ENCODE results near the gene DPH3. TPM values are rescaled to one million over a fixed set of nuclear protein-coding genes. Genes with fewer than 3 reads are reported as not detected.
A peak's percentile ranks its signal among the peaks of the same experiment; 100 is the strongest.

Gene DPH3
- total and polyA plus RNA-seq, 9 of the 15 experiments (the other 6 are each of a cell fraction or from before 2014, with no cell fraction given) = 15.9 to 131 (median 38.7) TPM

DNA sequence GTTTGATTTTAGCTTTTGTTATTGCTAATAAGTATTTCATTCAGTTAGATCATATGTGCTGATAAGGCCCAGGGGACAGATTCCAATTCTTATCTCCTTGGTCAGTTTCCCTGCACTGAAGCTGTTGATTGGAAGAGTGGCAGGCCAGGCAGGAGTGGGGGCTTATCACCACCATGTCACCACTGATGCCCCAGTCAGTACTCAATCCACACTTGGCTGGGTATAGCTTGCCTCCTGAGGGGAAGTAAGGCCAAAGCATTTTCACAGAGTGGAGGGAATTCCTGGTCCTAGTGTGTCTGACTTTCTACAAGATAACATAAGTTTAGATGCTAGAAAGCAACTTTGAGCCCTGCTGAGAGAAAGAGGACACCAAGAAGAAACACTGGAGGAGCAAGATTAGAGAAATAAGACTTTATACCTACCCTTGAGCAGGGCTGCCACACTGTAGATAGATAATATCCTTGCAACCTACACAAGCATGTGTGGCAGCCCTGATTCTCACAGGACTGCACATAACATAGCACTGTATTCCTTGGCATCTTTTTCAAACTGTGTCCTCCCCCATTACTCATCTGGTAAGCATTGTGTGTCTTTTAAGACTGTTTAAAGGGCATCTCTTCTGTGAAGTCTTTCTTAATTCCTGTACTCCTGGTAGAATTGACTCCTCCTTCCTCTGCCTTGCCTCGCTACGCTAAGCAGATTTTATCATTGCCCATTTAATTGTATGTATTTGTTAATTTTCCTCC is 24.6 kb upstream of the DPH3 start:
- ATAC-seq (no peak), FAIRE-seq (no peak), DNase-seq (ENCODE audit: extremely low read depth in 1 of 4, low spot score in 3 of 4) (peak in 2 of 4 experiments; percentile 37 to 46)
- BruUV-seq (replicated peaks) = no TSS peak
- H3K9ac ChIP-seq (ENCODE audit: insufficient read depth in 1 of 2, low read depth in 2 of 2, low read length in 2 of 2) = no peak overlapping the region; a peak in 1 of 4 replicates
- H3K79me2 ChIP-seq (ENCODE audit: control insufficient read depth, insufficient read depth, low read length) = peaks cover 38% of the 10 kb centered on the region
- WGBS (ENCODE audit: insufficient coverage, low coverage, missing lambda C conversion rate) = 72% methylated on average over 2 of the region's 2 CpGs
- in situ Hi-C loops (cut with MboI) (loop anchor here (5.0 kb wide), 1 partner anchor 263 kb away; no protein-coding TSS in a partner anchor), intact Hi-C loops (cut with micrococcal nuclease) (no loop called here)
- ChIA-PET CTCF (ENCODE audit: low intra/inter-chr PET ratio) (interaction anchor here (0.6 to 3.1 kb wide), 4 partner anchors 30 to 262 kb away, joined by 3 to 24 read pairs (median 14); no protein-coding TSS in a partner anchor), POLR2A (interaction anchor here (0.5 to 1.4 kb wide), 5 partner anchors 11 to 435 kb away, joined by 4 to 7 read pairs (median 5); no protein-coding TSS in a partner anchor)
- peaks cover 2 to 42% of the 10 kb centered on the region in 2 experiments; a peak in 4 of 5 replicates for H3K4me1 ChIP-seq (replicated peaks in 1 of 2; ENCODE audit: control insufficient read depth in 2 of 2, insufficient read depth in 2 of 2, low read length in 2 of 2)
- H3K9me3 ChIP-seq (replicated peaks; ENCODE audit: control insufficient read depth, insufficient read depth, low read depth, low read length) = peaks cover 5% of the 10 kb centered on the region
- no peaks in the 10 kb centered on the region for H3K9me1 ChIP-seq (ENCODE audit: control insufficient read depth, insufficient read depth, low read length)
- H3K27ac ChIP-seq (ENCODE audit: extremely low read depth, low read depth, low read length) = no peak overlapping the region
- H3K4me2 ChIP-seq (ENCODE audit: insufficient read depth, low read length) = no peak overlapping the region
- no peaks in the 10 kb centered on the region for H3K27me3 ChIP-seq (ENCODE audit: control insufficient read depth in 2 of 2, insufficient read depth in 2 of 2, low read length in 2 of 2)
- no peaks in the 10 kb centered on the region for H4K20me1 ChIP-seq (replicated peaks; ENCODE audit: control insufficient read depth, insufficient read depth, low read length)
- no peak overlapping the region for H2AFZ ChIP-seq (ENCODE audit: low read depth, low read length)
- peaks cover 88% of the 10 kb centered on the region for H3K36me3 ChIP-seq (ENCODE audit: control insufficient read depth, insufficient read depth, low read length)
- H3K4me3 ChIP-seq = no peak overlapping the region
- TF ChIP-seq, protein P1, sequence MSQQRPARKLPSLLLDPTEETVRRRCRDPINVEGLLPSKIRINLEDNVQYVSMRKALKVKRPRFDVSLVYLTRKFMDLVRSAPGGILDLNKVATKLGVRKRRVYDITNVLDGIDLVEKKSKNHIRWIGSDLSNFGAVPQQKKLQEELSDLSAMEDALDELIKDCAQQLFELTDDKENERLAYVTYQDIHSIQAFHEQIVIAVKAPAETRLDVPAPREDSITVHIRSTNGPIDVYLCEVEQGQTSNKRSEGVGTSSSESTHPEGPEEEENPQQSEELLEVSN (IDR thresholded peaks at IDR 0.05; ENCODE audit: borderline replicate concordance in 1 of 2, extremely low read depth in 1 of 2, insufficient read depth in 1 of 2, insufficient read length in 1 of 2, low read depth in 1 of 2, low read length in 1 of 2, poor library complexity in 1 of 2, severe bottlenecking in 1 of 2) = no peak
- TF ChIP-seq E2F3 (CRISPR knock-in tag; IDR thresholded peaks at IDR 0.05) = no peak
- TF ChIP-seq, protein P2, sequence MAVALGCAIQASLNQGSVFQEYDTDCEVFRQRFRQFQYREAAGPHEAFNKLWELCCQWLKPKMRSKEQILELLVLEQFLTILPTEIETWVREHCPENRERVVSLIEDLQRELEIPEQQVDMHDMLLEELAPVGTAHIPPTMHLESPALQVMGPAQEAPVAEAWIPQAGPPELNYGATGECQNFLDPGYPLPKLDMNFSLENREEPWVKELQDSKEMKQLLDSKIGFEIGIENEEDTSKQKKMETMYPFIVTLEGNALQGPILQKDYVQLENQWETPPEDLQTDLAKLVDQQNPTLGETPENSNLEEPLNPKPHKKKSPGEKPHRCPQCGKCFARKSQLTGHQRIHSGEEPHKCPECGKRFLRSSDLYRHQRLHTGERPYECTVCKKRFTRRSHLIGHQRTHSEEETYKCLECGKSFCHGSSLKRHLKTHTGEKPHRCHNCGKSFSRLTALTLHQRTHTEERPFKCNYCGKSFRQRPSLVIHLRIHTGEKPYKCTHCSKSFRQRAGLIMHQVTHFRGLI (CRISPR knock-in tag; IDR thresholded peaks at IDR 0.05) = no peak
- TF ChIP-seq, protein P3, sequence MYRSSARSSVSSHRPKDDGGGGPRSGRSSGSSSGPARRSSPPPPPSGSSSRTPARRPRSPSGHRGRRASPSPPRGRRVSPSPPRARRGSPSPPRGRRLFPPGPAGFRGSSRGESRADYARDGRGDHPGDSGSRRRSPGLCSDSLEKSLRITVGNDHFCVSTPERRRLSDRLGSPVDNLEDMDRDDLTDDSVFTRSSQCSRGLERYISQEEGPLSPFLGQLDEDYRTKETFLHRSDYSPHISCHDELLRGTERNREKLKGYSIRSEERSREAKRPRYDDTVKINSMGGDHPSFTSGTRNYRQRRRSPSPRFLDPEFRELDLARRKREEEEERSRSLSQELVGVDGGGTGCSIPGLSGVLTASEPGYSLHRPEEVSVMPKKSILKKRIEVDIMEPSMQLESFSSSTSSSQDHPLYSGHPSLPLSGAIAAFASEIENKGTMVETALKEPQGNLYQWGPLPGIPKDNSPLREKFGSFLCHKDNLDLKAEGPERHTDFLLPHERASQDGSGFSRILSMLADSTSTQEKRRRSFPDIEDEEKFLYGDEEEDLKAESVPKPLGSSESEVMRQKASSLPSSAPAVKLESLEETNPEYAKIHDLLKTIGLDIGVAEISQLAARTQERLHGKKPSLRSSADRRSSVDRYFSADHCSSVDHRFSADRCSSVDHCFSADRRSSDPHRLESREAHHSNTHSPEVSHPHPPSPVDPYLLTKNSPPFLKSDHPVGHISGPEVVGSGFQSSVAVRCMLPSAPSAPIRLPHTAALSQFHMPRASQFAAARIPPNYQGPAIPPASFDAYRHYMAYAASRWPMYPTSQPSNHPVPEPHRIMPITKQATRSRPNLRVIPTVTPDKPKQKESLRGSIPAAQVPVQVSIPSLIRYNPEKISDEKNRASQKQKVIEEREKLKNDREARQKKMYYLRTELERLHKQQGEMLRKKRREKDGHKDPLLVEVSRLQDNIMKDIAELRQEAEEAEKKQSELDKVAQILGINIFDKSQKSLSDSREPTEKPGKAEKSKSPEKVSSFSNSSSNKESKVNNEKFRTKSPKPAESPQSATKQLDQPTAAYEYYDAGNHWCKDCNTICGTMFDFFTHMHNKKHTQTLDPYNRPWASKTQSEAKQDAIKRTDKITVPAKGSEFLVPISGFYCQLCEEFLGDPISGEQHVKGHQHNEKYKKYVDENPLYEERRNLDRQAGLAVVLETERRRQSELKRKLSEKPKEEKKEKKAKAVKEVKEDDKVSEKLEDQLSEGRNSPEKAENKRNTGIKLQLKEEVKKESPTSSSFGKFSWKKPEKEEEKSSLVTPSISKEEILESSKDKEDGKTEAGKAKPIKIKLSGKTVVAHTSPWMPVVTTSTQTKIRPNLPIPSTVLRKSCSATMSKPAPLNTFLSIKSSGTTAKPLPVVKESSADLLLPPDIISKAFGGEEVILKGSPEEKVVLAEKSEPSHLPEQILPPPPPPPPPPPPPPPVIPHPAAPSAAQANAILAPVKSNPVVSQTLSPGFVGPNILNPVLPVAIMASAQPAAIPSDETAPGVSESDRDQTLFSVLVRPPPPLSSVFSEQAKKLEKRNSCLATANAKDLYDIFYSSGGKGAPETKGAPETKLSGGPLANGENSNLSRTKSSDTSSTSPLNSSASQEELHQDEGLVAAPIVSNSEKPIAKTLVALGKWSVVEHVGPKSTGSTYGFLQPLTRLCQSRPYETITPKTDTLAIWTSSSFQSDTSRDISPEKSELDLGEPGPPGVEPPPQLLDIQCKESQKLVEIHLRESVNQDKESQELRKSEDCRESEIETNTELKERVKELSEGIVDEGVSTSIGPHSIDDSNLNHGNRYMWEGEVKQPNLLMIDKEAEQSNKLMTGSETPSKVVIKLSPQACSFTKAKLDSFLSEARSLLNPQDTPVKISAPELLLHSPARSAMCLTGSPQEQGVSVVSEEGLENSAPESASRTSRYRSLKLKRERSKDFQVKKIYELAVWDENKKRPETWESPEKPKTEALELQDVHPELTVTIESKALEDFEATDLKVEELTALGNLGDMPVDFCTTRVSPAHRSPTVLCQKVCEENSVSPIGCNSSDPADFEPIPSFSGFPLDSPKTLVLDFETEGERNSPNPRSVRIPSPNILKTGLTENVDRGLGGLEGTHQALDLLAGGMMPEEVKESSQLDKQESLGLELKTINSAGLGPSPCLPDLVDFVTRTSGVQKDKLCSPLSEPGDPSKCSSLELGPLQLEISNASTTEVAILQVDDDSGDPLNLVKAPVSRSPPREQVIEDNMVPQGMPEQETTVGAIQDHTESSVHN (IDR thresholded peaks at IDR 0.05; ENCODE audit: borderline replicate concordance in 1 of 2, low read depth in 1 of 2) = no peak
- TF ChIP-seq, protein P4, sequence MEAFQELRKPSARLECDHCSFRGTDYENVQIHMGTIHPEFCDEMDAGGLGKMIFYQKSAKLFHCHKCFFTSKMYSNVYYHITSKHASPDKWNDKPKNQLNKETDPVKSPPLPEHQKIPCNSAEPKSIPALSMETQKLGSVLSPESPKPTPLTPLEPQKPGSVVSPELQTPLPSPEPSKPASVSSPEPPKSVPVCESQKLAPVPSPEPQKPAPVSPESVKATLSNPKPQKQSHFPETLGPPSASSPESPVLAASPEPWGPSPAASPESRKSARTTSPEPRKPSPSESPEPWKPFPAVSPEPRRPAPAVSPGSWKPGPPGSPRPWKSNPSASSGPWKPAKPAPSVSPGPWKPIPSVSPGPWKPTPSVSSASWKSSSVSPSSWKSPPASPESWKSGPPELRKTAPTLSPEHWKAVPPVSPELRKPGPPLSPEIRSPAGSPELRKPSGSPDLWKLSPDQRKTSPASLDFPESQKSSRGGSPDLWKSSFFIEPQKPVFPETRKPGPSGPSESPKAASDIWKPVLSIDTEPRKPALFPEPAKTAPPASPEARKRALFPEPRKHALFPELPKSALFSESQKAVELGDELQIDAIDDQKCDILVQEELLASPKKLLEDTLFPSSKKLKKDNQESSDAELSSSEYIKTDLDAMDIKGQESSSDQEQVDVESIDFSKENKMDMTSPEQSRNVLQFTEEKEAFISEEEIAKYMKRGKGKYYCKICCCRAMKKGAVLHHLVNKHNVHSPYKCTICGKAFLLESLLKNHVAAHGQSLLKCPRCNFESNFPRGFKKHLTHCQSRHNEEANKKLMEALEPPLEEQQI (IDR thresholded peaks at IDR 0.05) = no peak

Measured in K562 (cell line).